ENCODE data around the gene RSAD2. TPM values are rescaled to one million over a fixed set of nuclear protein-coding genes. Genes with fewer than 3 reads are reported as not detected.
"Not testable (repeated sequence)": the region's sequence is repeated elsewhere in the genome, so short reads cannot be mapped to it uniquely, and the experiment has no call there.

RSAD2 gene
- total RNA-seq, 1 donor from 2014 or later, result 36.4 TPM

- DNase-seq (ENCODE audit: low spot score), result no peak
These were observed 48.6 kb downstream of the RSAD2 start for GRCh38 chr2:6926071-6926732.

GRCh38 chr2:6927186-6927585 is 49.6 kb downstream of the RSAD2 start:
- DNase-seq (ENCODE audit: low spot score), result peak; percentile 65

- no peak for DNase-seq (ENCODE audit: low spot score)
These were observed 50.2 kb downstream of the RSAD2 start for GRCh38 chr2:6927753-6928152.

GRCh38 chr2:6928452-6928851 is 50.9 kb downstream of the RSAD2 start:
- DNase-seq (ENCODE audit: low spot score), result no peak

GRCh38 chr2:6929196-6929819 is 51.7 kb downstream of the RSAD2 start:
- DNase-seq (ENCODE audit: low spot score), result no peak

- DNase-seq (ENCODE audit: low spot score), result no peak
These were observed 53.5 kb downstream of the RSAD2 start for GRCh38 chr2:6930923-6931647.

GRCh38 chr2:6931753-6932152 is 54.2 kb downstream of the RSAD2 start:
- DNase-seq (ENCODE audit: low spot score), result no peak

GRCh38 chr2:6932206-6932605 is 54.6 kb downstream of the RSAD2 start:
- DNase-seq (ENCODE audit: low spot score), result no peak

- no peak for DNase-seq (ENCODE audit: low spot score)
These were observed 55.3 kb downstream of the RSAD2 start for GRCh38 chr2:6932828-6933227.

- DNase-seq (ENCODE audit: low spot score), result no peak
These were observed 56.3 kb downstream of the RSAD2 start for GRCh38 chr2:6933911-6934310.

- DNase-seq (ENCODE audit: low spot score), result no peak
These were observed 56.8 kb downstream of the RSAD2 start for GRCh38 chr2:6934345-6934744.

- no peak for DNase-seq (ENCODE audit: low spot score)
These were observed 57.4 kb downstream of the RSAD2 start for GRCh38 chr2:6934758-6935651.

- DNase-seq (ENCODE audit: low spot score), result not testable (repeated sequence)
These were observed 58.1 kb downstream of the RSAD2 start for GRCh38 chr2:6935652-6936020.

GRCh38 chr2:6937157-6937556 is 59.6 kb downstream of the RSAD2 start:
- no peak for DNase-seq (ENCODE audit: low spot score)

GRCh38 chr2:6937582-6937981 is 60.0 kb downstream of the RSAD2 start:
- DNase-seq (ENCODE audit: low spot score), result no peak

GRCh38 chr2:6939071-6939470 is 61.5 kb downstream of the RSAD2 start:
- DNase-seq (ENCODE audit: low spot score), result no peak

GRCh38 chr2:6940820-6941219 is 63.2 kb downstream of the RSAD2 start:
- no peak for DNase-seq (ENCODE audit: low spot score)

- DNase-seq (ENCODE audit: low spot score), result no peak
These were observed 63.9 kb downstream of the RSAD2 start for GRCh38 chr2:6941299-6942046.

GRCh38 chr2:6942848-6943247 is 65.3 kb downstream of the RSAD2 start:
- DNase-seq (ENCODE audit: low spot score), result no peak

- no peak for DNase-seq (ENCODE audit: low spot score)
These were observed 65.9 kb downstream of the RSAD2 start for GRCh38 chr2:6943523-6943922.

- DNase-seq (ENCODE audit: low spot score), result no peak
These were observed 66.4 kb downstream of the RSAD2 start for GRCh38 chr2:6943971-6944370.
